Measurements from ENCODE around the gene VIPR2.
"Not testable (repeated sequence)": the region's sequence is repeated elsewhere in the genome, so short reads cannot be mapped to it uniquely, and the experiment has no call there.

VIPR2 gene

GRCh38 chr7:159088016-159088865, 56.4 kb downstream of the VIPR2 start:
- DNase-seq, result no peak

GRCh38 chr7:159086301-159086925, 58.3 kb downstream of the VIPR2 start:
- DNase-seq, result no peak

- no peak for DNase-seq
Measured at GRCh38 chr7:159084069-159084801, 60.4 kb downstream of the VIPR2 start.

GRCh38 chr7:159083698-159084068, 61.0 kb downstream of the VIPR2 start:
- no peak for DNase-seq

- no peak for DNase-seq
Measured at GRCh38 chr7:159083001-159083697, 61.5 kb downstream of the VIPR2 start.

GRCh38 chr7:159082075-159082474, 62.6 kb downstream of the VIPR2 start:
- not testable (repeated sequence) for DNase-seq

GRCh38 chr7:159078911-159079270, 65.8 kb downstream of the VIPR2 start:
- DNase-seq, result no peak

- no peak for DNase-seq
Measured at GRCh38 chr7:159078193-159078910, 66.3 kb downstream of the VIPR2 start.

- no peak for DNase-seq
Measured at GRCh38 chr7:159076333-159076732, 68.3 kb downstream of the VIPR2 start.

GRCh38 chr7:159075563-159076238, 69.0 kb downstream of the VIPR2 start:
- DNase-seq, result no peak

- no peak for DNase-seq
Measured at GRCh38 chr7:159071260-159071659, 73.4 kb downstream of the VIPR2 start.

GRCh38 chr7:159070431-159071148, 74.1 kb downstream of the VIPR2 start:
- DNase-seq, result no peak

GRCh38 chr7:159068893-159069448, 75.7 kb downstream of the VIPR2 start:
- DNase-seq, result no peak

GRCh38 chr7:159068488-159068811, 76.2 kb downstream of the VIPR2 start:
- DNase-seq, result no peak

- no peak for DNase-seq
Measured at GRCh38 chr7:159067576-159068487, 76.8 kb downstream of the VIPR2 start.

- DNase-seq, result no peak
Measured at GRCh38 chr7:159066816-159067575, 77.7 kb downstream of the VIPR2 start.

GRCh38 chr7:159065852-159066480, 78.7 kb downstream of the VIPR2 start:
- DNase-seq, result no peak

GRCh38 chr7:159064816-159065510, 79.7 kb downstream of the VIPR2 start:
- no peak for DNase-seq

Data from activated gamma-delta T cell (primary cell).